EL (cell line): ENCODE results near the gene MKLN1.
A peak's percentile ranks its signal among the peaks of the same experiment; 100 is the strongest.
"Not testable (repeated sequence)": the region's sequence is repeated elsewhere in the genome, so short reads cannot be mapped to it uniquely, and the experiment has no call there.

Source experiments
- DNase-seq: peaks from one replicate; pipeline ENCODE4 v3.0.0-alpha.2; 2016

The MKLN1 gene

GRCh38 chr7:131320603-131321002 is 7.1 kb upstream of the MKLN1 start:
- DNase-seq = no peak

- DNase-seq = no peak
These were observed 6.0 kb upstream of the MKLN1 start for GRCh38 chr7:131321656-131322055.

GRCh38 chr7:131322061-131322460 is 5.6 kb upstream of the MKLN1 start:
- no peak for DNase-seq

GRCh38 chr7:131322861-131323260 is 4.8 kb upstream of the MKLN1 start:
- no peak for DNase-seq

- peak; percentile 36 for DNase-seq
These were observed 2.4 kb upstream of the MKLN1 start for GRCh38 chr7:131325179-131325840.

GRCh38 chr7:131326576-131326975 is 1.1 kb upstream of the MKLN1 start:
- DNase-seq = no peak

- DNase-seq = peak; percentile 75
These were observed 539 bp upstream of the MKLN1 start for GRCh38 chr7:131327049-131327625.

- DNase-seq = peak; percentile 47
These were observed 900 bp downstream of the MKLN1 start for GRCh38 chr7:131328377-131329175.

GRCh38 chr7:131329176-131329570 is 1.5 kb downstream of the MKLN1 start:
- peak; percentile 15 for DNase-seq

- no peak for DNase-seq
These were observed 2.6 kb downstream of the MKLN1 start for GRCh38 chr7:131330299-131330698.

GRCh38 chr7:131331806-131332205 is 4.1 kb downstream of the MKLN1 start:
- no peak for DNase-seq

GRCh38 chr7:131332729-131333128 is 5.1 kb downstream of the MKLN1 start:
- not testable (repeated sequence) for DNase-seq

GRCh38 chr7:131335639-131336381 is 8.1 kb downstream of the MKLN1 start:
- no peak for DNase-seq

GRCh38 chr7:131336956-131337355 is 9.3 kb downstream of the MKLN1 start:
- no peak for DNase-seq

GRCh38 chr7:131338173-131338572 is 10.5 kb downstream of the MKLN1 start:
- DNase-seq = no peak

GRCh38 chr7:131338691-131339390 is 11.2 kb downstream of the MKLN1 start:
- DNase-seq = no peak

- DNase-seq = no peak
These were observed 14.0 kb downstream of the MKLN1 start for GRCh38 chr7:131341690-131342089.

- DNase-seq = no peak
These were observed 15.3 kb downstream of the MKLN1 start for GRCh38 chr7:131342864-131343442.

- no peak for DNase-seq
These were observed 19.4 kb downstream of the MKLN1 start for GRCh38 chr7:131346885-131347592.

GRCh38 chr7:131352032-131352431 is 24.4 kb downstream of the MKLN1 start:
- no peak for DNase-seq

- DNase-seq = peak; percentile 4
These were observed 26.7 kb downstream of the MKLN1 start for GRCh38 chr7:131354390-131354789.
